Activated CD4-positive, alpha-beta T cell treated with anti-CD3 and anti-CD28 coated beads, Interleukin-2, amount 10 ng/mL, durations not matched to agents 24 days and 14 days (primary cell): Measurements from ENCODE around the gene BTG2. TPM values are rescaled to one million over a fixed set of nuclear protein-coding genes. Genes with fewer than 3 reads are reported as not detected.

ENCODE experiments used
- DNase-seq: peaks from one replicate; pipeline ENCODE4 v3.0.0; 2022
- H3K27ac Mint-ChIP-seq: one replicate; pipeline ENCODE4 v1.8.0; 2022; ENCODE audit warnings: mild to moderate bottlenecking, mixed read lengths
- H3K27me3 Mint-ChIP-seq: one replicate; pipeline ENCODE4 v1.8.0; 2022; ENCODE audit warnings: mixed read lengths
- H3K36me3 Mint-ChIP-seq: one replicate; pipeline ENCODE4 v1.8.0; 2022; ENCODE audit warnings: low read depth, mild to moderate bottlenecking, mixed read lengths
- H3K4me1 Mint-ChIP-seq: one replicate; pipeline ENCODE4 v1.8.0; 2021; ENCODE audit warnings: mixed read lengths
- H3K4me3 Mint-ChIP-seq: one replicate; pipeline ENCODE4 v1.8.0; 2022; ENCODE audit warnings: mild to moderate bottlenecking, moderate library complexity, mixed read lengths
- H3K9me3 Mint-ChIP-seq: one replicate; pipeline ENCODE4 v1.8.0; 2021; ENCODE audit warnings: mixed read lengths
- intact Hi-C: fragments of 100-400 bp; cut with micrococcal nuclease; formaldehyde crosslinking; loops from one replicate; pipeline ENCODE4 v1.15.1; 2023
- total RNA-seq: library from RNA; stranded (reverse); gene quantifications from 2 replicates; pipeline ENCODE4 v1.2.3, GENCODE V29; 2022

The BTG2 gene
- total RNA-seq, 1 donor from 2014 or later: 108 TPM

DNA sequence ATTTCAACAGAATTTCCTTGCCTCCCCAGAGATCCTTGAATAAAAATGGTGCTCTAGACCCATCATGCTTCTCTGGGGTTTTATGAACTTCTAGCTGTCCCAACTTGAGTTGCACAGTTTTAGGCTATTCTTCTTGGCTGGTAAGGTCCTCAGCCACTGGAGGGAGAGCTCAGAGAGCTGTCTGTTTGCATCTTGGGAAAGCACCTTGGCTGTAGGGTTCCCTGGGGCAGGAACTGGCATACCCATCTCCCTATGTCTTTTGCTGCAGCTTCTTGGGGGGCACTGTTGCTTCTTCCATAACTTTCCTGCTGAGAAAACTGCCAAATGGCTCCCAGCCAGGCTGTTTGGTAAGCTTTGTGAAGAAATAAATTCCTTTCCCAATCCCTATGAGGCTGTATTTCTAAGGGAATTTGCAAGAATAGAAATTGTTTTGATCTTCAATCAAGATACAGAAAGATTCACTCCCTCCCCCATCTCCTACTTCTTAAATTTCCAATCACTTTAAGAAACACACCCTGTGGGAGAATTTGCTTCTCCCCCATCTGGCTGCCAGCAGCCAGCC, 53.8 kb downstream of the BTG2 start:
- Mint-ChIP-seq H3K9me3 (peaks cover 10% of the 10 kb centered on the region), H3K36me3 (no peaks in the 10 kb centered on the region), H3K4me1 (peaks cover 2% of the 10 kb centered on the region), H3K27me3 (peaks cover 50% of the 10 kb centered on the region), H3K4me3 (no peak overlapping the region), H3K27ac (no peak overlapping the region)
- no peak for DNase-seq
- intact Hi-C loops: no loop called here

Other genes starting within 250 kb of the BTG2 start
- not detected in 2 replicates for gene MYOG, start 219.5 kb upstream of the BTG2 start, total RNA-seq
- gene ADORA1, start 177.8 kb upstream of the BTG2 start, total RNA-seq: not detected in 2 replicates
- gene MYBPH, start 129.7 kb upstream of the BTG2 start, total RNA-seq: not detected in 2 replicates
- gene CHI3L1, start 118.8 kb upstream of the BTG2 start, total RNA-seq: not detected in 2 replicates
- gene CHIT1, start 75.8 kb upstream of the BTG2 start, total RNA-seq: 0.21 and 0.70 TPM in 2 replicates
- gene FMOD, start 45.6 kb downstream of the BTG2 start, total RNA-seq: 1.4 and 1.9 TPM in 2 replicates
- not detected in 2 replicates for gene PRELP, start 170.3 kb downstream of the BTG2 start, total RNA-seq
- not detected in 2 replicates for gene OPTC, start 188.6 kb downstream of the BTG2 start, total RNA-seq